ENCODE measurements around the gene EPN3.

DNA sequence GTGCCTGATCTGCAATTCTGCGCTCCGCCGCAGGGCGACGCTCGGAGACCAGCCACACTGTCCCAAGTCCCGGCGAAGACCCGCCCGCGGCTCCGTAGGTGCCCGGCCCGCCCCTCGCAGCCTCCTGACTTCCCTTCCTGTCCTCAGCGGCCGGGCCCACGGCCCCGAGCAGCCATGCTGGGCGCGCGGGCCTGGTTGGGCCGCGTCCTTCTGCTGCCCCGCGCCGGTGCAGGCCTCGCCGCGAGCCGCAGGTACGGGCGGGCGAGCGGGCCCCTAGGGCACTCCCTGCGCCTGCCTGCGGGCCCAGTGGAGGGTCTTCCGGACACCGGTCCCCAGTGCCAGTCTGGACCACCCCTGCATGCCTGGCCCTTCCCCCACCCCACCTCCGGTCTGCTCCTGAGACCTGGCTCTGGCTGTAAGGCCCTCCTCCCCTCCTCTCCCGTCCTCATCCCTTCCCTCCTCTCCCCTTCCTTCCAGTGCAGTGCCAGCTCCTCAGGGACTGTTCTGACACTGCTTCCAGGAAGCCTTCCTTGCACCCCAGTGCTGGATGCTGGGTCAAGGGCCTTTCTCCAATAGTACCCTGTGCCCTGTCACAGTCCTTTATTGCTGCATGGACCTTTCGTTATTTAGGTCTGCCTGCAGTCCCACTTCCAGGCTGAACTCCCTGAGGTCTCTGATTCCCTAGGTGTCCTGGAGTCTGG is 14.7 kb downstream of the EPN3 start, which contains the start of gene SPATA20:
- TF ChIP-seq, protein P1, sequence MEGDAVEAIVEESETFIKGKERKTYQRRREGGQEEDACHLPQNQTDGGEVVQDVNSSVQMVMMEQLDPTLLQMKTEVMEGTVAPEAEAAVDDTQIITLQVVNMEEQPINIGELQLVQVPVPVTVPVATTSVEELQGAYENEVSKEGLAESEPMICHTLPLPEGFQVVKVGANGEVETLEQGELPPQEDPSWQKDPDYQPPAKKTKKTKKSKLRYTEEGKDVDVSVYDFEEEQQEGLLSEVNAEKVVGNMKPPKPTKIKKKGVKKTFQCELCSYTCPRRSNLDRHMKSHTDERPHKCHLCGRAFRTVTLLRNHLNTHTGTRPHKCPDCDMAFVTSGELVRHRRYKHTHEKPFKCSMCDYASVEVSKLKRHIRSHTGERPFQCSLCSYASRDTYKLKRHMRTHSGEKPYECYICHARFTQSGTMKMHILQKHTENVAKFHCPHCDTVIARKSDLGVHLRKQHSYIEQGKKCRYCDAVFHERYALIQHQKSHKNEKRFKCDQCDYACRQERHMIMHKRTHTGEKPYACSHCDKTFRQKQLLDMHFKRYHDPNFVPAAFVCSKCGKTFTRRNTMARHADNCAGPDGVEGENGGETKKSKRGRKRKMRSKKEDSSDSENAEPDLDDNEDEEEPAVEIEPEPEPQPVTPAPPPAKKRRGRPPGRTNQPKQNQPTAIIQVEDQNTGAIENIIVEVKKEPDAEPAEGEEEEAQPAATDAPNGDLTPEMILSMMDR (conservative IDR thresholded peaks at IDR 0.05; ENCODE audit: low read depth, low read length), result peak; percentile 98
- no peak for TF ChIP-seq EZH2 (IDR thresholded peaks at IDR 0.05; ENCODE audit: borderline replicate concordance, low read depth, low read length, poor library complexity, severe bottlenecking)

Measured in A673 (cell line).